NCI-H2171 treated with DMSO at 0.1 percent for 48 hours (cell line): ENCODE results near the gene OTOG.

Source experiments
- DNase-seq: peaks from one replicate; lab custom pipeline; 2025; lab: John Stamatoyannopoulos, UW

Gene OTOG

DNA sequence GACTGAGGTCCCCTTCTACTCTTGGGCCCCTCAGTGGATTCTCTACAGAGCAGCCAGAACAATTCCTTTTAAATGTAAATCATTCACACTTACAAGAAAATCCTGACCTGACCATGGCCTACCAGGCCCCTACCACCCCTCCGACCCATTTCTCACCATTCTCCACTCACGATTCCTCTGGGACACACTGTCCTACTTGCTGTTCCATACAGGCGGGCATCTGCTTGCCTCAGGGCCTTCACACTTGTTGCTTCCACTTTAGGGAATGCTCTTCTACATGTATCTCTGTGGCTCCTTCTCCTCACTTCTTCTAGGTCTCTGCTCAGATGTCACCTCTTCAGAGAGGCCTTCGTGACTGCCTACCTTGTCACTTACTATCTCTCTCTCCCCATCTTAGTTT, 6.3 kb upstream of the OTOG start:
- no peak for DNase-seq

DNA sequence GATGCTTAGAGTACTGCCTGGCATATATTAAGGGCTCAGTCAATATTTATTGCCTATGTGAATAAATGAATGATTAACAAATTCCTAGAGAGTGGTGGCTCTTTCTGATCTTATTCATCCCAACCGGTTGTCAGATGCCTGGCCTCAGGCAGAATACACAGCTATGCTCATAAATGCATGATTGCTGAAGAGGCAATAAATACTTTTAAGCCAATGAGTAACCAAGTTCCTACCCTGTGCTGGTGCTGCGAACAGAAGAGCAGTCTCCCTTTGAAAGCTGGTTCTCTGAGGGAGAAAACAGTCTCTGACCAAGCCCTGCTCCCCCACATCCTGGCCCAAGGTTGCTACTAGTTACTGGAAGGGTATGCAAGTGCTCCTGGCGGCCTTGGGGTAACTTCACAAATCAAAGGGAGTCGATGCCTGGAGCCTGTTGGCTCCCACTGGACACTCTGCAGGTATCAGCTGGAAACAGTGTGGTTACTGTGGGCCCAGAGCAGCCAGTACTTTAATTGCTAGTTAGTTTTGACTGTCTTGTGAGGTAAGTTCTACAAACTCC, 5.7 kb upstream of the OTOG start:
- no peak for DNase-seq

DNA sequence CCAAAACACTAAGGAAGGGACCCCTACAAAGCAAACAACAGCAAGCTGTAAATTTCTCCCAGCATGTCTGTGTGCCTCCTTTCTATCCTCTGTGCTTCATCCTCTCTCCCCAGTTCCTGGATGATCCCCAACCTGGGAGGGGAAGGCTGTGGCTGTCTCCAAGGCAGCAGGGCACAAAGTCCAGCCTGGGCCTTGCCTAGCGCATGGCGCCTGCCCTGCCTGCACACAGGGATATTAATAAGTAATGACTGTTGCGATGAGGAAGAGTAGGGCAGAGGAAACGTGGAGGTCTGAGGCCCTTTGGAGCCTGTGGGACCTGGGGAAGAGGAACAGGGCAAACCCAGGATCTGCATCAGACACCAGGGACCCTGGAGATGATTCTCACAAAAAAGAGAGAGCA, 4.8 kb upstream of the OTOG start:
- no peak for DNase-seq

DNA sequence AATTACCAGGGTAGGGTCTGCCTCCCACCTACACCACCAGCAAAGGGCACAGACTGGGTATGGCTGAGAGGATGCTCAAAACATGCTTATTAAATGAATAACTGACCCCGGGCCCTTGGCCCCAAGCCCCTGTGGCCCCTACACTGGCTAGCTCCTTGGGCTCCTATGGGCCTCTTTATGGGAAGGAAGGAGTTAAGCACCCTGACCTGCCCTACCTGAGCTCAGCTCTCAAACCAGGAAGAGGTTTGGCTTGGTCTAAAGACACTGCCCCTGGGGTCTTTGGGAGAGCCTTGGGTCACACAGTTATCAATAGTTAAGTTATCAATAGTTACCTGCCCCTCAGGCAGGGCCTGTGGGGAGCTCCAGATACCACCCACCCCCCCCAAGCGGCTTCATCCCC, 4.0 kb upstream of the OTOG start:
- DNase-seq, result no peak

DNA sequence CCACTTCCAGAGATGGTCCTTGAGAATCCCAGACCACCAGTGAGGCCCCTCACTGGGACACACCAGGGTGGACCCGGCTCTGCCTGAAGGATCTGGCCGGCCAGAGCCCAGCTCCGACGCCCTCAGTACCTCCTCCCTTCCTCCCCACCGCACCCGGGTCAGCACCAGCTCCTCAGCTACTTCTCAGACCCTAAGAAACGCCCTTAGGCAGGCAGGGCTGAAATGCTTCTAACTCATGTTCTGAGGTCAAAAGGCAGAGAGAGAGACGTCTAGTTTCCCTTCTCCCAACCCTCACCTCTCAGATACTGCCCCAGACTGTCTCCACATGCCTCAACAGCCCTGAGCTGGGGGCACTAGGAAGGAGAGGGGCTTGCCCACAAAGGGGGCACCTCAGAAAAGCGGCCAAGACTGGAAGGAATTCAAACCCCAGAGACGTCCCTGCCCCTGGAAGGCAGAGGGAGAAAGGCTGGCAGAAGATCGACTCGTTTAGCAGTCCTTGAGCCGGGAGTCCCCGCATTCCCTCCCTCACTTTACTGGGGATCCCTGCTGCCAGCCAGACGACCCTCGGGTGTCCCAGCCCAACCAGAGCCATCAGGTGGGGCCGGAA, 3.4 kb upstream of the OTOG start:
- DNase-seq, result no peak

DNA sequence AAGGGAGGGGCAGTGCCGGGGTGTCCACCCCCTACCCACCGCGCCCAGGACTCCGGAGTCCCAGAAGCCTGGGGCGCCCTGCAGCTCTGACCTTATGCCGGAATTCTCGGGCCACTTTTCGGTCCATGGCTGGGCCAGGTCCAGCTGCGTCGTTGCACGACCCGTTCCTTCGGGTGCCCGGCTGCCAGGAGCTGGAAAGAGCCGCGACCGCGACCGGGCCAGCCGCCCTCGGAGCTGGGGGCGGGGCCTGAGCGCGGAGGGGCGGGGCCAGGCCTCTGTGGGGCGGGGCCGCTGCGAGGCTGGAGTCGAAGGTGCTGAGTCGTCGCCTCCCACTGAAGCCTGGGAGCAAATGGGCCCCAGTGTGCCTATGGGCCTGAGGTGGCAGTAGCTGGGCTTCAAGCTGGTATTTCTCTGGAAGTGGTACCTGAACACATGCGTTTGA, 2.9 kb upstream of the OTOG start, which contains the start of gene USH1C:
Gene USH1C (minus strand): TSS at position 236 of the 442 bp plus-strand sequence. CDS start 109 bp downstream, at position 127.
- no peak for DNase-seq

DNA sequence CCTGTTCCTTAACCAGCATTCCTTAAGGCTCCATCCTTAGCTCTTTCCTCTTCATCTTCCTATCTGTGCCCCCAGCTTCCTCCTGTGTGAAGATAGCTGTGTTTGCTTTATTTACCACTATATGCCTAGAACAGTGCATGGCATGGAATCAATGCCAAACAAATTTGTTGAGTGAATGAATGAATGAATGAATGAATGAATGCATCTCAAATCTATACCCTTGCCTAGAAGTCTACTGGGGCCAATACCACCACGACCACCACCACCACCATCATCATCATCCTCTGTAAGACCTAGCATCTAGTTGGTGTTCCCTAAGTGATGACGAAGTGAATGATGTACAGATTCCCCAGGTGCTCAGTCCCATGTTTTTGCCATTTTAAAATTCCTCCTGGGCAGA, 819 bp upstream of the OTOG start:
- no peak for DNase-seq

DNA sequence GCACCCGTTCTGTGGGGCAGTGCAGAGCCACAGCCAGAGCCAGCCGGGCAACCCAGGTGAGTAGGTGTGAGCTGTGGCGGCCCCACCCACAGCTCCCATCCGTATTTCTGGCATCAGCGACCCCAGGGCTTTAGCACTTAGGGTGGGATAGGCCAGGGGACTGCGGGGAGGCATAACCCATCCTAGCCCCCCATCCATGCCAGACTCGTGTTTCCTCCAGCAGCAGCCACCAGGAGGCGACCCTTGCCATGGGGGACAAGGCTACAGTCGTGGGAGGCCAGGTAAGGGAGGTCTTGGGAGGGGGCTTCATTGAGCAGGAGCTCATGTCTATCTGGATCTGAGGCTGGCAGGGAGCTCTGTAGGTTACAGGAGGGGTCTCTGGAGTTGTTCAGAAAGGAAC, 873 bp downstream of the OTOG start:
- no peak for DNase-seq

DNA sequence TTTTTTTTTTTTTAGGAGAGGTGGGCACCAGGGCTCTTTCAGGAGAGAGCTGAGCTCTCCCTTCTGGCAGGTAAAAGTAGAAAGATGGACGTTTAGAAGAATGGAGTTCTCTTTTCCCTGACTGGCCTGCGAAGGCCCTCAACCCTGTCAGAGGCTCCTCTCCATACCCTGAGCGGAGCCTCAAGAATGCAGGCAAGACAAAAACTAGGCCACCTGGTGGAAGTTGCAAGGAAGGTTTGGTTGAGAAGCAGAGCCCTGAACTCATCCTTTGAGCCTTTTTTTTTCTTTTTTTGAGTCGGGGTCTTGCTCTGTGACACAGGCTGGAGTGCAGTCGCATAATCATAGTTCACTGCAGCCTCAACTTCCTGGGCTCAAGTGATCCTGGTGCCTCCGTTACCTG, 1.4 kb downstream of the OTOG start:
- no peak for DNase-seq

DNA sequence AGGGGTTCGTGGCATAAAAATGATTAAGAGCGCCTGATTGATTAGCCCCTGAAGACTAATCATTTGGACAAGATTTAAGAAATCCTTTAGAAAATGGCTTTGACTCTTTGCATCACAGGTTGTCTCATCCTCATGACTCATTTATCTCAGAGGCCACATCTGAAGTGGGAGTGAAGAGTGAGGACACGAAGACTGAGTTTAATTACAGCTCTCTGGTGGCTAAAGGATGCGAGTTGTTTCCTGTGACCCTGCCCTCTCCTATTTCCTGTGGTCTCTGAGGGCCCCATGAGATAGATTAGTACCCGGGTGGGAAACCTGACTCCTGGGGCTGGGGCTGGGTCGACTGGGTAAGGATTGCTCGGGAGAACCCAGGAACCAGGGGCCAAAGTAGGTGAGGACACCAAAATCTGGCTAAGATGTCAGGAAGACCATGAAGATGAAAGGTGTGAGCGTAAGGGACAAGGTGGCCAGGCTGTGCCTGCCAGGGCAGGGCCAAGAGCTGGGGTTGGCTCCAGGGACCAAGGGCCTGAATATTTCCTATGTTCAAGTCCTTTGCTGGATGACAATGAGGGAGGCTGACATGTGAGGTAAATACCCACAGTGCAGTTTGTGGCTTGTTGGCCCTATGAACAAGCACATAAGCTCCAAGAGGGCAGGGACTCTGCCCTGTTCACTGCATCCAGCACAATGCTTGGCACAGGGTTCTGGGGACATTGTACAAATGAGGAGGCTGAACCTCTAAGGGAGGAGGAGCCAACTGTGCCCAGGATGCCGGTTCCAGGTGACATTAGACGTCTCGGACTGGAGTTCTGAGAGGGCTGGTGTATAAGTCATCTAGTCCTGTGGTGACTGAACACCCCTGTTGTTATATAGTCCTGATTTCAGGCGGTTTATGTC, 3.6 kb downstream of the OTOG start:
- no peak for DNase-seq

DNA sequence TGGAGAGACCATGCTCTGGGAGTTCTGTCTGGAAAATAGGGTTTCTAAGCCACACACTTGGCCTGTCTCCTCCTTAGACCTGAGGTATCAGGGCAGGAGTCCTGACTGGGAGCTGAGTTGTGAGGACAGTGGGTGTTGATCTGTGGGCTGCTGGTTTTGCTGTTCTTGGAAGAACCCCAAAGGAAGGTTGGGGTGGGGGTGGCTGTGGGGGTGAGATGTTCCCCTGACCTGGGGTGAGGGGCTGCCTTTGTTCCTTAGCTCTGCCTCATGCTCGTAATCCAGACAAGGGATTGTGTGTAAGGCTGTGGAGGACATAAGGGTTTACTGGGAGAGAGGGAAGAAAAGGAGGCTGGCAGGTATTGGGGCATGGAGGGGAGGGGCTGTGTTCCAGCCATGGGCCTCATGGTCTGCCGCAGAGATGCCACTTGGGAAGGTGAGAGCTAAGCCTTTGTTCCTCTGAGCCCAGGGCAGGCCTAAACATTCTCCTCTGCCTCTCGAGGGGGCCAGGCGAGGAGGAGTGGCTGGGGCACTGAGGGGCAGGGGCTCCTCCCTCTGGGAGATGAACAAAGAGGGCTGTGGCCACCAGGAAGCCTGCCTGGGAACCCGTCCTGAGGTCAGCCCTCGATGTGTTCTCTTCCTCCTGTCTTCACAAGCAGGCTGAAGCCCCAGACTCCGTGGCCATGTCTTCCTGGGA, 4.4 kb downstream of the OTOG start:
- no peak for DNase-seq

DNA sequence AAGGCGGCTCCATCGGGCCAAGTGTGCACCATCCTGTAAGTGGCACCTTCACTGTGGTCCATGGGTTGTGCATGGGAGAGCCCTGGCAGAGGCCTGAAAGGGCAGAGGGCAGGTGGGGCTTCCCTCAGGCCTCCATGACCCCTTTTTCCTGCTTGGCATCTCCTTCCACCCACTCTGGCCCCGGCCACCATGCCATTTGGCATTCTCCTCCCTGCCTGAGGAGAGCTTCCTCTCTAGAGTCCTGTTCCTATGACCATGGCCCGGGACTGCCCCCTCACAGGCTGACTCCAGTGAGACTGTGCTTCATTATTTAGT, 4.9 kb downstream of the OTOG start:
- DNase-seq, result no peak

DNA sequence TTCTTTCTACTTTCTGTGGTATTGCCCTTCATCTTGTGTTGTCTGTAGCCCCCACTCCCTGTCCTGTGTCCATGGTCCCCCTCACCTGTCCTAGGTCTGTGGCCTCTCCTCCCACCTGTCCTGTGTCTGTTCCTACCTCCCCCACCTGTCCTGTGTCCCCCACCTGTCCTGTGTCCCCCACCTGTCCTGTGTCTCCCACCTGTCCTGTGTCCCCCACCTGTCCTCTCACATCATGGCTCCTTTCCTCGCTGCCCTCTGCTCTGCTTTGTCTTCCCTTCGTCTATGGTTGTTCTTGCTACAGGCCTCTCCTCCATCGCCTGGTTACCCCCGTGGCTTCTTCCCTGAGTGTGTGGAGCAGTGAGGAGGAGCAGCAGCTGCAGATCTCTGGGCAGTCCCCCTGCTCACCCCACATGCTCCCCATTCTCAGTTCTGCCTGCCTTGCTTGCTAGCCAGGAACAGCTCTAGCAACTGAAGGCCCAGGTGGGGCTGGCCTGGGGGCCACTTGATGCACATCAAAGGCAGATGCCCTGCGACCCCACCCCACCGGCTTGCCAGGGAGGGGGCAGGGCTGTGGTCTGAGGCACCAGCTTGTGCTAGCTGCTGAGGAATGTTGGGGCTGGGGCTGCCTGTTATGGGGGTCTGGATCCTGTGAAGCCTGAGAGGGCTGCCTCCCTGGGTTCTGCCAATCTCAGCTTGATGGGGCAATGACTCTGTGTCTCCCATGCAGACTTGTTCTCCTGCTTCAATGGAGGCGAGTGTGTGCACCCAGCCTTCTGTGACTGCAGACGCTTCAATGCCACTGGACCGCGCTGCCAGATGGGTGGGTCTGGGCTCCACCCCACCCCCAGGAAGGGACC, 5.6 kb downstream of the OTOG start:
- no peak for DNase-seq

DNA sequence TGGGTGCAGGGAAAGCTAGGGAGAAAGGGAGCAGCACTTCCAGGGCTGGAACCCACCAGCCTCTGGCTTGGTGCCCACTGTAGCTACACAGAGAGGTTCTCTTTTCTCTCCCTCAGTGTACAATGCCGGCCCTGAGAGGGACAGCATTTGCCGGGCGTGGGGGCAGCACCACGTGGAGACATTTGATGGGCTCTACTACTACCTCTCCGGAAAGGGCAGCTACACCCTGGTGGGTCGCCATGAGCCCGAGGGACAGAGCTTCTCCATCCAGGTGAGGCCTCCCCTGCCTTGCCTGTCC, 6.1 kb downstream of the OTOG start:
- no peak for DNase-seq

DNA sequence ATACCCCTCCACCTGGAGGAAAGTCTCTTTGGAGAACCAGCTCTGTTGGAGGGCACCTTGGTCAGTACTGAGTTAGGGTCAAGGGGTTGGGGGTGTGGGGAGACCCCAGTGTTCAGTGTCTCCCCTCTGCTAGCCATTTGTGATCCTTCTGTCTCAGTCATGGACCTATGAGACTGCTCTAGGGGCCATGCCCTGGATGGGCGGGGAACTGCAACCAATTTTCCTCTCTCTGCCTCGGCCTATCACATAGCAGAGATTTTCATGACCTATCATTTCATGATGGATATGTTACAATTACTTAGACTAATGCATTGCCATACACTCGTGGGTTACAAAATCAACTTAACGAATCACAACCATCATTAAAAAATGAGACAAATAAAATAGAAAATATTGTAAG, 7.4 kb downstream of the OTOG start:
- DNase-seq, result no peak

DNA sequence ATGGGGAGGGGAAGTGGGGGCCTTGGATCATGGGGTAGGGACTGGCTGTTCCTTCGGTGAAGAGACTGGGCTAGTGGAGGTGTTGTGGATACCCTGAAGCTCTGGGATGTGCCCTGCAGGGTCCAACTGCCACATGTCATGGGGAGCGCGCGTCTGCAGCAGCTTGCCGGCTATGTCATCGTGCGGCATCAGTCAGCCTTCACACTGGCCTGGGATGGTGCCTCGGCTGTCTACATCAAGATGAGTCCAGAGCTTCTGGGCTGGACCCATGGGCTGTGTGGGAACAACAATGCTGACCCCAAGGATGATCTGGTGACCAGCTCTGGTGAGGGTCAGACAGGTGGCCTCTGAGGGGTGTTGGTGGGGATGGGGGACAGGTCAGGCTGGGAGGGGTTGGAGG, 9.9 kb downstream of the OTOG start:
- no peak for DNase-seq

DNA sequence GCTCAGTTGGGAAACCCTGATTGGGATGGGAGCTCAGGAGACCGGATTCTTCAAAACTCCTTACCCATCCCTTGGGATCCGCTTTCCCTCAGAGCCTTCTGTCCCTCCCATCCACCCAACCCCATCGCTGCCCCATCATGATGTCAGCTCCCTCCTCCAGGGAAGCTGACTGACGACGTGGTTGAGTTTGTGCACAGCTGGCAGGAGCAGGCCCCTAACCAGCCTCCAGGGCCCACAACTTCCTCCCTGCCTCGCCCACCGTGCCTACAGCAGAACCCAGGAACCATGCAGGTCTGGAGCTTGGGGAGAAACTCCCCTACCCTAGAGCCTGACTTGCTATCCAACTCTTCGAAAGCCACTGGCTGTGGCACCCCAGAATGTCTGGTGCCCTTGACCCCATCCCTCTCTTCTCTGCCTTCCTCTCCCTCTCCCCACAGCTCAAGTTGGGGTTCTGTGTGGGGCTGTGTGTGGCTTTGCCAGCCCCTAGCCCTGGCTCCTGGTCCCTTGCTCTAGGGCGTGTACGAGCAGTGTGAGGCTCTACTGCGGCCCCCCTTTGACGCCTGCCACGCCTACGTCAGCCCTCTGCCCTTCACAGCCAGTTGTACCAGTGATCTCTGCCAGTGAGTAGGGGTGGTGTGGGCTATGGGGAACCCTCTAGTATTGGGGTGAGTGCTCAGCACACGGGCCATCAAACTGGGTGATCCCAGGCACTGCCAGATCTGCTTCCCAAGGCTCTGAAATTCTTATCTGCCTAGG, 11.1 kb downstream of the OTOG start:
- no peak for DNase-seq

DNA sequence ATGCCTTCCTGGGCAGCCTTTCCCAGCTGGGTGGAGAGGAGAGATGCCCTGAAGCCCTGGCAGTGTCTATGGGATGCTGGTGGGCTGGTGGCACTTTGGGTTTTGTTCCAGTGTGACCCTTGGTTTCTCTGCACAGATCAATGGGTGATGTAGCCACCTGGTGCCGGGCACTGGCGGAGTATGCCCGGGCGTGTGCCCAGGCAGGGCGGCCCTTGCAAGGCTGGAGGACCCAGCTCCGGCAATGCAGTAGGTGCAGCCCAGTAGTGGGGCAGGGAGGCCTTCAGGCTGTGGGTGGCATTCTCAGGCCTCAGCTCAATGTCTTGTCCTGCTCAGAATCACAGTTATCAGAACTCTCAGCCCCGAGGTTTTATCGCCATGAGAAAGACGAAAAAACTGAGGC, 11.9 kb downstream of the OTOG start:
- DNase-seq, result no peak

DNA sequence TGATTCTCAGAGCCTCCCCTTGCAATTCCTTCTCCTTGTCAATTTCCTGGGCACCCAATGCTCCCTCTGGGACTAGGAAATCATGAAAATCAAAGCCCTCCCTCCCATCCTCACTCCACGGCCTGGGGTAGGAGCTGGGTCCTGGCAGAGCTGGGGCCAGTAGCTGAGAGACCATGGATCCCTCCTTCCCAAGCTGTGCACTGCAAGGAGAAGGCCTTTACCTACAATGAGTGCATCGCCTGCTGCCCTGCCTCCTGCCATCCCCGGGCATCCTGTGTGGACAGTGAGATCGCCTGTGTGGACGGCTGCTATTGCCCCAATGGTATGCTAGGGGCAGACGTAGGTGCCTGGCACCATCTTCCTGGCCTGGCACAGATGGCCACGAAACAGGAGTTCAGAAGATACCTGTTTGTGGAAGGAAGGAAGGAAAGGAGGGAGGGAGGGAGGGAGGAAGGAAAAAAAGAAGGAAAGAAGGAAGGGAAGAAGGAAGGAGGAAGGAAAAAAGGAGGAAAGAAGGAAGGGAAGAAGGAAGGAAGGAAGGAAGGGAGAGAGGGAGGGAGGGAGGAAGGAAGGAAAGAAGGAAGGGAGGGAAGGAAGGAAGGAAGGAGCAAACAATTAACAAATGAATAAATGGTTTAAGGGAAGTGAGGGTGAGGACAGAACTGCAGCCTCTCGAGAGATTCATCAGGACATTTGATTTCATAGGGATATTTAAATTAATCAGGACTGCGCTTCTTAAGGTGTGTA, 12.5 kb downstream of the OTOG start:
- no peak for DNase-seq

DNA sequence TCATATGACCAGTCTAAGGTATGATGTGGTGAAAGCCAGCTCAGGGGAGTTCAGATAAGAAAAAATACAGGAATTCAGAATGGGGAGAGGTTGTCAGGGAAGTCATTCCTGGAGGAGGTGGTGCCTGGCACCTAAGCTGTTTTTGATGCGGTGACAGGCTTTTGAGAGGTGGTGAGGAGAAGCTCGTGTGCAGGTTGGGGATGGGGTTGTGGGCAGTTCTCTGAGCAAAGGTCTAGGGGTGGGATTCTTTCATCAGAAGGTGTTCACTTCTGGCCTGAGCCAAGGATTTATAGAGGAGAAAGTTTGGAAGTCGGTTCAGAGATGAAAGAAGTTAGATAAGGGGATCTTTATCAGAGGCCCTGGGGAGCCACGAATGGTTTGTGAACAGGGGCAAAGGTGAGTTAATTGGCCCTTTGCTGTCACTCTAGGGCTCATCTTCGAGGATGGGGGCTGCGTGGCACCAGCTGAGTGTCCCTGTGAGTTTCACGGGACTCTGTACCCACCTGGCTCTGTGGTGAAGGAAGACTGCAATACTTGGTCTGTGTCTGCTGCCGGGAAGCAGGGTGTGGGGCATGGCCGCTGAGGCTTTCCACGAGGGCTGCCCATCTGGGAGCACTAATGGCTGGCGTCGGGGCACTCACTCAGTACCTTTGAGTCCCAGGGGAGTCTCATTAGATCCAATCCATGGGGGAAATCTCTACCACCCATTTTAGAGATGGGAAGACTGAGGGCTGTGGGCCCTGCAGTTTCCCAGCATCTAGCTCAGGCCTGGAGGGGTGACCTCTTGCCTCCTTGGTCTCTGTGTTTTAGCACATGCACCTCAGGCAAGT, 13.4 kb downstream of the OTOG start:
- no peak for DNase-seq
